HG03565 (cell line): ENCODE results near the gene TMEM59L.
"Not testable (repeated sequence)": the region's sequence is repeated elsewhere in the genome, so short reads cannot be mapped to it uniquely, and the experiment has no call there.

ENCODE experiments used
- ATAC-seq: cut with Tn5 transposase; IDR thresholded peaks from one replicate; pipeline ENCODE4 v1.9.1; 2021; ENCODE audit warnings: mild to moderate bottlenecking, moderate library complexity; ENCODE audit not compliant: unreplicated experiment

TMEM59L gene

DNA sequence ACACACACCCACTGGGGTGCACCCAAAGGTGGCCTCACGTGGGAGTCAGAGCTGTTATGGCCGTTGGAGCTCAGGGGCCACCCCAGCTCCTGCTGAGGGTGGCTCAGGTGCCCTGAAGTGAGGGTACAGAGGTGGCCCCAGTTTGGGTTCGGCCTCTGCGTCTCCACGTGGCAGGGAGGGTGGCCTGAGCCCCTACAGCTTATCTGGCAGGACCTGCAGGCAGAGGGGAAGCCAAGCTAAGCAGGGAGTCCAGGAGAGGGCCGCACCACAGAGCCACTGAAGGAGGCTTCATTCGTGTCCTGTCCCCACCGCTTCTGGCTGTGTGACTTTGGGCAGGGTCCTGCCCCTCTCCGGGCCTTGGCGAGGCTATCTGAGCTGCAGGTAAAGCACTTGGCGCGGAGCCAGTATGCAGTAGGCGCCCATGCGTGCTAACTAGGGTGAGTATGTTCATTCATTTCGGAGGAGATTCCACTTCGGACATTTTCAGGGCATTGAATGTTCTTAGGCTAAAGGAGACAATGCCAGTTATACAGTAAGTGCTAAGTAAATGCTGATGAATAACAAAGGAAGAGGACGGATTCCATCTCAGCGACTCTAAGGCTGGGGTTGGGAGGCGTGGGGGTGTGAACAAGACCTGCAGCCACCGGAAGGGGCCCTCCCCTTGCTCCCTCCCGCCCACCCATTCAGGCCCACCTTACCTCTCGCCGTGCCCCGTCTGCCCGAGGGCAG, 19.1 kb upstream of the TMEM59L start:
- ATAC-seq, result no peak

DNA sequence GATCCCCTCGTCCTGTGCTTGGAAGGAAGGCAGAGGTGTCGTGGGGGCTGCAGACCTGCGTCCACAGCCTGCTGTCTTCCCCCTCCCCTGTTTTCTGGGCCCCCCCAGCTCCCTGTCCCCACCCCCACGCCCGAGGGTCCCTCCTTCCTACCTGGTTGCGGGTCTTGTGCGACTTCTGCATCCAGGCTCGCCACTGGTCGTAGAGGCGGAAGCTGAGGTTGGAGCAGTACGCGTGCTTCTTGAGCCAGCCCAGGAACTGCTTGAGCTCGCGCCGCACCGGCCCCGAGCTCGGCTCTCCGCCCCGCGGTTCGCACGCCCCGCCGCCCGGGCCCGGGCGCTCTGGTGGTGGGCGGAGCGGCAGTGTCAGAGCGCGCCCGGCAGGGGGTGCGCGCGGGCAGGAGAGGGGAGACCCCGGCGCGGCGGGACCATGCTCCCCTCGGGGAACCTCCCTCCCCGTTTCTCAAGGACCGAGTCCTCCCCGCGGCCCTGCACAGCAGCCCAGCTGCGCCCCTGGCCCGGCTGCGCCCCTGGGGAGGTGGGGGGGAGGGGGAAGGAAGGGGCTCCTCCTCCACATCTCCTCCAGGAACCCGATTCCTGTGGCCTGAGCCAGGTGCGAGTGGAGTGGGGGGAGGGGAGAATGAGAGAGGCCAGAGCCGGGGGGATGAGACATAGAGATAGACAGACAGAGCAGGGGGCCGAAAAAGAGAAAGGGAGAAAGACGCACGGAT, 18.4 kb upstream of the TMEM59L start:
- no peak for ATAC-seq

DNA sequence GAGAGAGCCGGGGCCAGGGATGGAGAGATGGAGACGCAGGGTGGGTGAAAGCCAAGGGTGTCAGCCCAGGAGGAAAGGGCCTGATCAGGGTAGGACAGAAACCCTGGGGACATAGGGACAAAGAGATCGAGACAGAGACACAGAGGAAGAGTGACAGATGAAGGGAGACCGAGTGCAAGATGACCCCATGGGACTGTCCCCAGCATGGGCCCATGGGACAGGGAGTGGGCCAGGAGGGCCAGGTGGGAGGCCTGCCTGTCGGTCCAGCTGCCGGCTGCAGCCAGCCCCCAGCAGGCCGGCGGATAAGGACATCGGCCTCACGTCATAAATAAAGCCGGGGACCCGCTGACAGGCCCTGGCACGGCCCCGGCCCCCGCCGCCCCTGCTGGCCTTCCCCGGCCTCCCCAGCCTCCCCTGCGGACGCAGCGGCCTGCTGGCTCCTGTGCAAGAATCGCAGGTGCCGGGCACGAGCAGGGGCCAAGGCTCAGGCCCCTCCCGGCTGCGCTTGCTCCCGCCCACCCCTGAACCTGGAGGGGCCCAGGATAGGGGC, 17.8 kb upstream of the TMEM59L start:
- no peak for ATAC-seq

DNA sequence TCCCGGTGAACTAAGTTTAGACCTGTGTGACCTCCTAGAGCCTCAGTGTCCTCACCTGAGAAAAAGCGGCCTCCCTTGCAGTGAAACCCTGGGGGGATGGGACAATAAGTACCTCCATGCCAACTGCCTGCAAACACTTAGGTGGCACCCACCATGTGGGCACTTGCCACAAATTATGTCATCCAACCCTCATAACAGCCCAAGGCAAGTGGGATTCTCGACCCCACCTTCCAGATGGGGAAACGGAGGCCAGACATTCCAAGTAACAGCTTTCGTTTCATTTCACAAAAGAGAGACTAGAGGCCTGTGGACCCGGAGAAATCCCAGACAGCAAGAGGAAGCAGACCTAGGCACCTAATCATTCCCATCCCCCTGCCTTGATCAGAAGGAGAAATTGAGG, 17.2 kb upstream of the TMEM59L start:
- ATAC-seq, result no peak

DNA sequence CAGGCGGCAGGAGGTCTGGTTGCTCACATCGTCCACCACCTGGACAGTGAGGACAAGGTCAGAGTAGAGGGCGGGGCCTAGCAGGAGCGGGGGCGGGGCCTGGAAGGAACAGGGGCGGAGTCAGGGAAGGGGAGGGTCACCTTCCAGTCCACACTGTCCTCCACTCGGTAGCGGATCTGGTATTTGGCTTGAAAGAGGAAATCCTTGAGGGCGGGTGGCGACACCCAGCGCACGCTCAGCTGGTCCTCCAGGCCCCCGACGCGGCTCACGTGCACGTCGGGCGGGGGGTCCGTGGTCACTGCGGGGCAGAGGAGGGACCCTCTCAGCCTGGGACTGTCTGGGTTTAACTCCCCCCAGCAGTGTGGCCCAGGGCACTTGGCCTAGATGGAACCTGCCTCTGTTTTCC, 15.9 kb upstream of the TMEM59L start:
- ATAC-seq, result no peak

DNA sequence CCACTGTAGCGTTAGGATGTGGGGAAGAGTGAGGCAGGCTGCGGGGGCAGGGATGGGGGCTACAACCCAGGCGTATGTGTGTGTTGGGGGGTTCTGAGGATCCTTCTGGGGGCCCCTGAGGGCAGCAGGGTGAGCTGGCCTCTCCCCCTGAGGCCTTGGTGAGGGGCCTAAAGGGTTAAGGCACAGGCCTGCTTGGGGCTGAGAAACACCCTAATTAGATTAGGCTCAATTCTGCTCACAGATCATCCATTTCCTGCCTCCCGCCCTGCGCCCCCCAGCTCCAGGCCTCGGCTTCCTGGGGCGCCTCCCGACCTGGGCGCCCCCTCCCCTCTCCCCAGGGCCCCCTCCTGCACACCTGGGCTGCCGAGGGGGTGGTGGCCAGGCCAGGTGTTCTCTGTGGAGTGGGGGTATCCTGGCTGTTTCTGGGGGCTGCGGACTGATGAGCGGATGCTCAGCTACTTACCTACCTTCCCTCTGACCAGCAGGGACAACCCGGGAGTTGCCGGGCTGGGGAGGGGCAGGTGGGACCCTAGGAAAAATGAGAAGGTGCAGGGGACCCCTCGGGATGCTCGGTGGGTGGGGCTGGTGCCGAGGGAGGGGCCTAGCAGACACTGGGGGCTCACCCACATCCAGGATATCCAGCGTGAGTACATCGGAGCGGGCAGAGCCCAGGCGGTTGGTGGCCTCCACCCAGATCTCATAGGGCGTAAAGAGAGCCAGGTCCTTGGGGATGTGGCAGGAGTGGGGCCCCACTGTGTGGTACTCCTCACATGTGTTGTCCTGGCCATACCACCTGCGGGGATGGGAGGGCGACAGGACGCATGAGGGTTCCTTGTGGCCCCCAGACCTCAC, 14.6 kb upstream of the TMEM59L start:
- no peak for ATAC-seq

DNA sequence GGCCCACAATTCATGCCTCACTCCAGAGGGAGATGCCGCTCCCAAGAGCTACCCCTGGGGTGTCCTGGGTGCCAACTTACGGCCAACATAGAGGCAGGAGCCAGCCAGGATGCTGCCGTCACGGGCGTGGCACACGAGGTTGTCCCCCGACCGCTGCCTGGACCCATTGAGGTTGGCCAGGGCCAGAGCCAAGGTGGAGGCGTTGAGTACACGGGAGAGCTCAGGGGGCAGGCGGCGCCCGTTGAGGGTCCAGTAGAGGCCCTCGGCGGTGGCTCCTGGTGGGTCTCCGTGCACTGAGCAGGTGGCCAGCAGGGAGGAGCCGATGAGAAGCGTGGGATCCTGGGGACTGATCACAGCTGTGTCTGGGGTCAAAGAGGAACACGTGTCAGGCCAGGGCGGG, 13.2 kb upstream of the TMEM59L start:
- ATAC-seq, result no peak

DNA sequence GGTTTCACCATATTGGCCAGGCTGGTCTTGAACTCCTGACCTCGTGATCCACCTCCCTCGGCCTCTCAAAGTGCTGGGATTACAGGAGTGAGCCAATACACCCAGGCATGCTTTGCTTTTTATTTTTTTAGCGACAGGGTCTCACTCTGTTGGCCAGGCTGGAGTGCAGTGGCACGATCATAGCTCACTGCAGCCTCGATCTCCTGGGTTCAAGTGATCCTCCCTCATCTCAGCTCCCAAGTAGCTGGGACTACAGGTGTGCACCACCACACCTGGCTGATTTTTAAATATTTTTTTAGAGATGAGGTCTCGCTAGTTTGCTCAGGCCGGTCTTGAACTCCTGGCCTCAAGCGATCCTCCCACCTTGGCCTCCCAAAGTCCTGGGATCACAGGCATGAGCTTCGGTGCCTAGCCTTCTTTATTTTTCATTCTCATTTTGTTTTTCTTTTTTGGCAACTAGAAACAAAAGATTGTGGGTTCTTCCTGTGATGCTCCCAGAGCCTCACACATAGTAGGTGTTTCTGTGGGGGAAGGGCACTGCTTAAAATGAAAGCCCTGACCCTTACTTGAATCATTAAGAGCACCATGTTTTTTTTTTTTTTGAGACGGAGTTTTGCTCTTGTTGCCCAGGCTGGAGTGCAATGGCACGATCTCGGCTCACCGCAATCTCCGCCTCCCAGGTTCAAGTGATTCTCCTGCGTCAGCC, 11.8 kb upstream of the TMEM59L start:
- not testable (repeated sequence) for ATAC-seq

DNA sequence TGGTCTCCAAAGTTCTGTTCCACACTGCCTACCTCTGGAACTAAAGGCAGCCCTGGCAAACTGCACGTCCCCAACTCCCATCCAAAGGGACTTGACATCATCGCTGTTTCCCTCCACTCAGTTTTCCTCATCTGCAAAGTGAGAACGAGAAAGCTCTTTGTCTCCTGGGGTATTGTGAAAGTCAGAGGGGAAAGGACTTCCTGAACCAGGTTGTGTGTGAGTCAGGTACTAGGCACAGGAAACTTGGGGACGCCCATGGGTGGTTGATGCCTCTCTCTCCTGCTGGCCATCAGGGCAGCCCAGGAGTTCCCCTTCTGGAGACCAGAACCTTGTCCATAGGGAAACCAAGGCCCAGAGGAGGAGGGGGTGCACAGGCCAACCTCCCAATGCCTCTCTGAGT, 10.8 kb upstream of the TMEM59L start:
- no peak for ATAC-seq

DNA sequence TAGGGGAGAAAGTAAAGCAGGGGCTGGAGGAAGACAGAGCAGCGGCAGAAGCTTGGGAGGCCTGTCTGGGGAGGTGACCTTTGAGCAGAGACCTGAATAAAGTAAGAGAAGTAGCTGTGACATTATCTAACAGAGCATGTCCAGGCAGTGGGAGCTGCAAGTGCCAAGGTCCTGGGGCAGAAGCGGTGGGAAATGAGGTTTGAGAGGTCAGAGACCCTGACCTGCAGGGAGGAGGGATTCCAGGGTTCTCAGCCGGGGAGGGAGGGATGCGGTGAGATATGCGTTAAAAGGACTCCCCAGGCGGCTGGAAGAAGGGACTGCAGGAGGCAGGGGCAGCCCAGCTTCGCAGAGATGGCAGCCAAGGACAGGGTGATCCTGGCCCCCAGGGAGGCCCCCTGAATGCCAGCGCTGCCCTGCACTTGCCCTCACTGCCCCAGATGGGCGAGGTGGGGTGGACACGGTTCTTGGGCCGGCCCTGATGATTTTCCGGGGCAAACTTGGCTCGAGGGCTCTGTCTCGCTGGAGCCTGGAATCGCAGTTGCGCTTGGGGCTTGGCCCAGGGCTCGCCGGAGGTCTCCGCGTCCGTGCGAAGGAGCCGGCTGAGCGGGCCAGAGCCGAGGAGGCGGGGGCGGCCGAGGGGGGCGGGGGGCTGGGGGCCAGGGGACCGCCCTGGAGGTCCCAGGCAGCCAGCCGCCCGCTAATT, 9.3 kb upstream of the TMEM59L start:
- no peak for ATAC-seq

DNA sequence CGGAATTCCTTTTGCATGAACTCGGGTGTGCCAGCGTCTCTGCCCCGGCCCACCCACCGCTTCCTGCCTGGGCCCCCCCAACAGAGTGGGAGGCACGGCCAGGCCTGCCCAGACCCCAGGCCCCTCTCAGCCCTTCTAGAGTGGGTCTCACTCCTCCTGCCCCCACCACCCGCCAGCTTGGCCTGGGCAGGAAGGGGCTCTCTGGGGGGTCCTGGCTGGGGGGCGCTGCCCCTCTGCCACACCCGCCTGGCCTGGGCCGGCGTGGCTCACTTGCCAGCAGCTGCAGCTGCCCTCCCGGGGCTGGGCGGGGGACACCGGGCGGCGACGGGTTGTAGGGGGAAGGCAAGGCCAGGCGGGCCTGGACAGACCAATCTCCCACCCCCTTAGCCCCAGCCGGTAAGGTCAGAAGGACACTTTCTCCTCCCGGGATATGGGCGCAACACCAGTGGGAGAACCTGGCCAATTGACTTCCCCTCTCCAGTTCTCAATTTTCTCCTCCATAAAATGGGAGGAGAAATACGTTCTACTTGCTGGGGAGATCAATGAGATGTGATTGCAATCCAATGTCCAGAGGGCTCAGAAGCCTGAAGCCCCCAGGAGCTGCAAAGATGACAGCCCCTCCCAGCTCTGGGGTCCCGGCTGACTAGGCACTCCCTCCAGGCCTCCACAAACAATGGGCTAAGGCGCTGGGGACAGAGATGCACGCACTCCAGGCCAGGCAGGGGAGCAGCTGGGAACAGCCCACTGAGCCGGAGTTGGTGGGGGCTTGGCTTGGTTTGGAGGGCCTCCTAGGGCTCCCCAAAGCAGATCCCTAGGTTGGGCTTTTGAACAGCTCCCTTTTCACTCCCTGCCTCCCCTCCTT, 8.5 kb upstream of the TMEM59L start:
- ATAC-seq, result no peak

DNA sequence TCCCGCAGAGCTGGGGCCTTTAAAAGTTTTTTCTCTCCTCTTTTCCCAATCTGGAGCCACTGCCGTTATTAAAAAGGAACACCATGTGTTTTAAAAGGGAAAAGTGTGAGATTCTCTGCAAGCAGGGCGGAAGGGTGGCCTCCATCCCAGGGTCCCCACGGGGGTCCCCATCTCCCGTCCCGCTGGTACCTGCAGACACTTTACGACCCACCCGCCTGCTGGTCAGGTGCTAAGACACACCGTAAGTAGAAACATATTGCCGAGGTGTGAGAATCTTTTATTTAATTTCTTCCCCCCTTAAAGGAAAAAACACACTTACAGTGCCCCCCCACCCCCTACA, 7.9 kb upstream of the TMEM59L start:
- ATAC-seq, result no peak

DNA sequence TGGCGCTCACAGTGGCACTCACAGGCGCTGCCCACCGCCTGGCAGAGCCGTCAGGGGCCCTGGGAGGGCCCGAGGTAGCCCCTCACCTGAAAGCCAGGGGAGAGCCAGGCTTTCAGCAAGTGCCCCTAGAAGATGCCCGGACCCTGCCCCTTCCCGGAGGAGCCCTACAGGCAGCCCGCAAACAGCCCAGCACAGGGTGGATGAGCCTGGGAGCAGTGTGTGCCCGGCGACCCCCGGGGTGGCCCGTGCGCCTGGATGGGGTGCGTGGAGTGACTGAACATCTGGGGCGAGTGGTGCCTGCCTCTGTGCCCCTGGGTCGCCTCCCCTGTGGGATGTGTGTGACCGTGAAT, 7.5 kb upstream of the TMEM59L start:
- ATAC-seq, result no peak

DNA sequence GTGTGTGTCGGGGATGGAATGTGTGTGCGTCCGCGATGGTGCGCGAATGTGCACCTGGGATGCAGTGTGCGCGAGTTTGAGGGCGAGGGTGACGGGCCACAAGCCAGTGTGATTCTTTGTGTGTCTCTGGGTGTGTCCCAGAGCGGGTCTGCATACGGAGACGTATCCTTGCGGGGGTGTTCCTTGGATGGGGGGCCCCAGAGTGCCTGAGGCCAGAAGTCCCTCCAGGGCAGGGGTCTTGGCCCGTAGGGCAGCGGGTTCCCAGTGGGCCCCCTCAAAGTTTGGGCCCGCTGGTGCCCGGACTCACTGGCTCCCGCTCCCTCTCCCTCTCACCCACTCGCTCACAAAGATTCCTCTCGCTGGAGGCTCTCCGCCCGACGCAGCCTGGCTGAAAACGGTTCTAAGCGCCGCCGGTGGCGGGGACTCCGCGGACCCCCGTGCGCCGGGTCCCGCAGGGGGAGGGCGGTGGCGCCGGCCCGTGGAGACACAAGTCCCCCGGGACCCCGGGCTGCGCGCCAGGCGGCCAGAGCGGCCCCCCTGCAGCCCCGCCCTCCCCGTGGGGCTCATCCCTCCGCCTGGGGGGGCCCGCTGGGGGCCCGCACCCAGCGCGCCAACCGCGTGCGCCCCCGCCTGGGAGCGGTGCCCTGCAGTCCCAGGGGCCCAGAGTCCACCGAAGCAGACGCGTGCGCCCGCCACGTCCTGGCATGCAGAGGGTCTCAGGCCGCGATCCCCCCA, 7.0 kb upstream of the TMEM59L start:
- ATAC-seq, result no peak

DNA sequence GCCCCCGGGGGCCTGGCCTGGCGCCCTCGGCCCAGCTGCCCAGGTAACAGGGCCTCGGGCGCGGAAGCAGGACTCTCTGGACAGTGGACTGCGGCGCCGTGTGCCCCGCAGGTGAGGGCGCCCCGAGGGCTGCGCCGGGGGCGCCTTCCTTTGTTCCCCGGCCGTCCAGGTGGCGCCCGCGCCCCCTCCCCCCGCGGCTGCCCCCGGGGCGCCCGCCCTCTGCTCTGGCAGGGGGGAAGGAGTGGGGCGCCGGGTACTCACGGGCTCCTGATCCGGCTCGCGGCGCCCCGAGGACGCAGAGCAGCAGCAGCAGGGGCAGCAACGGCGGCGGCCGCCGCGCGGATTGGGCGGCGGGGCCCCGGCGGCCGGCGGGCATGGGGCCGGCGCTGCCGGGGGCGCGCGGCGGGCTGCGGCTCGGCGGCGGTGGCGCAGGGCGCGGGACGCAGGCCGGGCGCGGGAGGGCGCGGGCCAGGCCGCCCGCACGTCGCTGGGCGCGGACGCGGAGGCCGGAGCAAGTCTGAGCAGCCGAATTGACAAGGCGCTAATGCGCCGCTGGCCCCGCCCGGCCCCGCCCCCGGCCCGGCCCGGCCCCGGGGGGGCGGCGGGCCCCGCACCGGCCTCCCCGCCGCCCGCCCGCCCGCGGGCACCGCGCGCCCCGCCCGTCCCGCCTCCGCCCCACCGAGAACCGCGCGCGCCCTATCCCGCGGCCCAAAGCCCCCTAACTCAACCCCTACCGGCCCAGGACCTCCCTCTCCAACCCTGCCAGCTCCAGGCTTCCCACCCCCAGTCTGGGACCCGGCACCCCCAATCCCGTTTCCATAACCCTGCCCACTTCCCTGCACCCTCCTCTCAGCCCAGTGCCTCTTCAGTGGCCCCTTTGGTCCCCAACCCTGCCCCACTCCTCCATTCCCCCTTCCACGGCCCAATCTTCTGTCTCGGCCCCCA, 6.1 kb upstream of the TMEM59L start, which contains the start of gene CRLF1:
Gene CRLF1, minus strand, starts transcription at position 519 of the 945 bp plus-strand sequence. Its CDS starts 143 bp downstream, at position 376.
- ATAC-seq, result no peak

DNA sequence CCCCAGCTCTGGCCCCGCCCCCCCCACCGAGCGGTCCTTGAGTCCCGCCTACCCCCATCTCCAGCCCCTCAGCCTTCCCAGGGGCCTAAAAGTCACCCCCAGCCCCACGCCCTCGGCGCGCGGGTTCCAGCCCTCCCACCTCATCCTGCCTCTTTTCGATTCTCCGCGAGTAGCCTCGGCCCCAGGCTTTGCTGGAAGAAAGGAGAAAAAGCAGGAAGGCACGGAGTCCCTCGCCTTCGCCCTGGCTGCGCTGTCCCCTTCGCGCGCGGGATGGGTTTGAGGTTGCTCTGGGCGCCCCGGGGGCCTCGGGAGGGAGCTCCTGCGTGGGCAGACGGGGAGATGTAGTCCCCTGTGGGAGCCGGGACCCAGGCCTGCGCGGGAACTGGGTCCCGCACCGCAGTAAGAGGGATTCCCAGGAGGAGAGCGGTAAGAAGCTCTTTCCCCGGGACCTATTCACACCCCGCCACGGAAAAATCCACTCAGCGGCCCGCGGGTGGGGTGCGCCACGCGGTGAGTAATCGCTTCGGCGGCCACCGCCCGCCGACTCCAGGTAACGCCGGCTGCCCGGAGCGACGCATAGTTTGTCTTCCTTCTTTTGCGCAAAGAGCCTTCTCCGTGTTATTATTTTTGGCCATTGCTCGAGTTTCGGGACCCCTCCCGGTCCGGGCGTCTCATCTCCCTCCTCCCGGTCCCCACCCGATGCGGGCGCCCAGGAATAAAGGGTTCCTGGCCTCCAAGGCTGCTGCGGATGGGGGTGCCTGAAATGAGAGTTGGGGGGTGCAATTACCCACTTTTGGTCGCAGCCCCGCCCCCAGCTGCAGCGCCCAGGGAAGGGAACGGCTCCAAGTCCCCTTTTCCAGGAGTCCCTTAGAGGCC, 5.2 kb upstream of the TMEM59L start:
- no peak for ATAC-seq
